Breast epithelium (tissue), 3 donors: ENCODE data around the gene SCAP.

Experiments
- POLR2A ChIP-seq: fragments of 450-650 bp; IDR thresholded peaks from one replicate; pipeline ENCODE4 v1.6.1; 2016; ENCODE audit warnings: antibody characterized with exemption, mild to moderate bottlenecking, moderate library complexity
- TF ChIP-seq, protein P1 (sequence below), 3 donors: fragments of 450-650 bp; IDR thresholded peaks; one replicate each; pipeline ENCODE4 v1.5.1; 2016 to 2017; ENCODE audit warnings: antibody characterized with exemption in 3 of 3, mild to moderate bottlenecking in 3 of 3, moderate library complexity in 3 of 3

DNA sequence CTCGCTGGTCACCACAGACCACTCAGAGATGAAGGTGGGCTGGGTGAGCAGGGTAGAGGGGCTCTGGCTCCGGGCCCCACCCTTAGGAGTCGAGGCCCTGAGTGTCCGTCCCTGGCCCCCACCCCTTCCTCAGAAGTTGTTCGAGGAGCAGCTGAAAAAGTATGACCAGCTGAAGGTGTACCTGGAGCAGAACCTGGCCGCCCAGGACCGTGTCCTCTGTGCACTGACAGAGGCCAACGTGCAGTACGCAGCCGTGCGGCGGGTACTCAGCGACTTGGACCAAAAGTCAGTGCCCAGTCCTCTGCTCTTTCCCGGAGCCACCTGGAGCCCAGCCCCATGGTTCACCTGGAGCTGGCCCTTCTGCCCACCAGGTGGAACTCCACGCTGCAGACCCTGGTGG lies 66.5 kb downstream of the SCAP start:
- TF ChIP-seq, protein P1, sequence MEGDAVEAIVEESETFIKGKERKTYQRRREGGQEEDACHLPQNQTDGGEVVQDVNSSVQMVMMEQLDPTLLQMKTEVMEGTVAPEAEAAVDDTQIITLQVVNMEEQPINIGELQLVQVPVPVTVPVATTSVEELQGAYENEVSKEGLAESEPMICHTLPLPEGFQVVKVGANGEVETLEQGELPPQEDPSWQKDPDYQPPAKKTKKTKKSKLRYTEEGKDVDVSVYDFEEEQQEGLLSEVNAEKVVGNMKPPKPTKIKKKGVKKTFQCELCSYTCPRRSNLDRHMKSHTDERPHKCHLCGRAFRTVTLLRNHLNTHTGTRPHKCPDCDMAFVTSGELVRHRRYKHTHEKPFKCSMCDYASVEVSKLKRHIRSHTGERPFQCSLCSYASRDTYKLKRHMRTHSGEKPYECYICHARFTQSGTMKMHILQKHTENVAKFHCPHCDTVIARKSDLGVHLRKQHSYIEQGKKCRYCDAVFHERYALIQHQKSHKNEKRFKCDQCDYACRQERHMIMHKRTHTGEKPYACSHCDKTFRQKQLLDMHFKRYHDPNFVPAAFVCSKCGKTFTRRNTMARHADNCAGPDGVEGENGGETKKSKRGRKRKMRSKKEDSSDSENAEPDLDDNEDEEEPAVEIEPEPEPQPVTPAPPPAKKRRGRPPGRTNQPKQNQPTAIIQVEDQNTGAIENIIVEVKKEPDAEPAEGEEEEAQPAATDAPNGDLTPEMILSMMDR (IDR thresholded peaks at IDR 0.05), result no peak
- TF ChIP-seq POLR2A, result no peak
